Osteocyte (in vitro differentiated cells): ENCODE measurements around the gene PACS1. TPM values are rescaled to one million over a fixed set of nuclear protein-coding genes. Genes with fewer than 3 reads are reported as not detected.
"Not testable (repeated sequence)": the region's sequence is repeated elsewhere in the genome, so short reads cannot be mapped to it uniquely, and the experiment has no call there.

Experiments used
- DNase-seq: peaks from one replicate; pipeline ENCODE4 v3.0.0; 2021; ENCODE audit warnings: mixed read lengths; ENCODE audit not compliant: unreplicated experiment; ENCODE audit errors: extremely low spot score
- H3K27ac Mint-ChIP-seq: one replicate; pipeline ENCODE4 v1.8.0; 2021; ENCODE audit warnings: mild to moderate bottlenecking, mixed read lengths; ENCODE audit not compliant: unreplicated experiment
- H3K27me3 Mint-ChIP-seq: one replicate; pipeline ENCODE4 v1.8.0; 2021; ENCODE audit warnings: mixed read lengths; ENCODE audit not compliant: unreplicated experiment
- H3K36me3 Mint-ChIP-seq: one replicate; pipeline ENCODE4 v1.8.0; 2021; ENCODE audit warnings: mixed read lengths; ENCODE audit not compliant: unreplicated experiment
- H3K4me1 Mint-ChIP-seq: one replicate; pipeline ENCODE4 v1.8.0; 2021; ENCODE audit warnings: mixed read lengths; ENCODE audit not compliant: unreplicated experiment
- H3K4me3 Mint-ChIP-seq: one replicate; pipeline ENCODE4 v1.8.0; 2021; ENCODE audit warnings: mild to moderate bottlenecking, moderate library complexity, mixed read lengths; ENCODE audit not compliant: unreplicated experiment
- H3K9me3 Mint-ChIP-seq: one replicate; pipeline ENCODE4 v1.8.0; 2021; ENCODE audit warnings: mixed read lengths; ENCODE audit not compliant: unreplicated experiment
- total RNA-seq: library from RNA; stranded (reverse); gene quantifications from 2 replicates; pipeline ENCODE4 v1.2.1, GENCODE V29; 2021
- TF ChIP-seq, protein P1 (sequence below): fragments of 200-600 bp; sonication (generic); IDR thresholded peaks from 2 replicates; pipeline ENCODE4 v1.5.0; 2021; ENCODE audit warnings: antibody characterized with exemption, mild to moderate bottlenecking, moderate library complexity

The PACS1 gene
- total RNA-seq, 1 donor from 2014 or later, result 83.8 TPM

DNA sequence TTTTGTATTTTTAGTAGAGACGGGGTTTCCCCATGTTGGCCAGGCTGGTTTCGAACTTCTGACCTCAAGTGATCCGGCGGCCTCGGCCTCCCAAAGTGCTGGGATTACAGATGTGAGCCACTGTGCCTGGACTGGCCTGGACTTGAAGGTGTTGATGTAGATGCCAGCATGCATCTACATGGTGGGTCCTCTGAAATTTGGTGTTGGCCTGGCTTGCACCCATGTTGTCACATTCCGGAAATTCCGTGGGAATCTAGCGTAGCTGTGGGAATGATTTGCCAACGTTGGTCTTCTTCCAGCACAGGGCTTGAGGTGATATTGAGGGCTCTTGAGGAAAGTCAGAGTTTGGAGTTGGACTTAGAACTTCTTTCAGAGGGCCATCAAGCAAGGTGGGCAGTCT lies 6.5 kb downstream of the PACS1 start:
- TF ChIP-seq, protein P1, sequence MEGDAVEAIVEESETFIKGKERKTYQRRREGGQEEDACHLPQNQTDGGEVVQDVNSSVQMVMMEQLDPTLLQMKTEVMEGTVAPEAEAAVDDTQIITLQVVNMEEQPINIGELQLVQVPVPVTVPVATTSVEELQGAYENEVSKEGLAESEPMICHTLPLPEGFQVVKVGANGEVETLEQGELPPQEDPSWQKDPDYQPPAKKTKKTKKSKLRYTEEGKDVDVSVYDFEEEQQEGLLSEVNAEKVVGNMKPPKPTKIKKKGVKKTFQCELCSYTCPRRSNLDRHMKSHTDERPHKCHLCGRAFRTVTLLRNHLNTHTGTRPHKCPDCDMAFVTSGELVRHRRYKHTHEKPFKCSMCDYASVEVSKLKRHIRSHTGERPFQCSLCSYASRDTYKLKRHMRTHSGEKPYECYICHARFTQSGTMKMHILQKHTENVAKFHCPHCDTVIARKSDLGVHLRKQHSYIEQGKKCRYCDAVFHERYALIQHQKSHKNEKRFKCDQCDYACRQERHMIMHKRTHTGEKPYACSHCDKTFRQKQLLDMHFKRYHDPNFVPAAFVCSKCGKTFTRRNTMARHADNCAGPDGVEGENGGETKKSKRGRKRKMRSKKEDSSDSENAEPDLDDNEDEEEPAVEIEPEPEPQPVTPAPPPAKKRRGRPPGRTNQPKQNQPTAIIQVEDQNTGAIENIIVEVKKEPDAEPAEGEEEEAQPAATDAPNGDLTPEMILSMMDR, result no peak
- H3K4me3 Mint-ChIP-seq, result no peak overlapping the region
- peaks cover 48% of the 10 kb centered on the region for H3K4me1 Mint-ChIP-seq
- H3K27ac Mint-ChIP-seq, result no peak overlapping the region
- DNase-seq, result no peak
- H3K9me3 Mint-ChIP-seq, result no peaks in the 10 kb centered on the region
- H3K27me3 Mint-ChIP-seq, result no peaks in the 10 kb centered on the region
- H3K36me3 Mint-ChIP-seq, result peaks cover 14% of the 10 kb centered on the region

DNA sequence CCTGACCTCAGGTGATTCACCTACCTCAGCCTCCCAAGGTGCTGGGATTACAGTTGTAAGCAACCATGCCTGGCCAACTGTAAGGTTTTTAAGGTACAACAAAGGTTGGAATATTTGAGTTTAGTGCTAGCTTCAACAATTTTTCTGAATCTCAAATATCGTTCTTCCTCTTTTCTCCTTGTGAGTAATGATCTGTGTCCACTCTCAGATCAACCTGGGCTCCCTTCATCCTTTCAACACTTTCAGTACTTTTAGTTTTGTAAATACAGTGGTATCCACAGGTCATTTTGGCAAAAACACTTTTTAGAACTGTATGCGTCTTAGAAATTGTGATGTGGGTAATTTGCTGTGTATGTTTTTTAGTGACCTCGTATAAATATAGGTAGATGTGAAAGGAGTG lies 7.9 kb downstream of the PACS1 start:
- TF ChIP-seq, protein P1, result no peak
- Mint-ChIP-seq H3K27me3 (no peaks in the 10 kb centered on the region), H3K27ac (no peak overlapping the region), H3K4me3 (no peak overlapping the region), H3K36me3 (peaks cover 14% of the 10 kb centered on the region), H3K4me1 (peaks cover 46% of the 10 kb centered on the region), H3K9me3 (no peaks in the 10 kb centered on the region)
- DNase-seq, result no peak

GRCh38 chr11:66078949-66079348 lies 8.9 kb downstream of the PACS1 start:
- DNase-seq, result peak; percentile 34
- not testable (repeated sequence) for H3K27ac Mint-ChIP-seq, H3K4me3 Mint-ChIP-seq, H3K9me3 Mint-ChIP-seq, H3K27me3 Mint-ChIP-seq
- Mint-ChIP-seq H3K4me1 (peaks cover 53% of the 10 kb centered on the region), H3K36me3 (peaks cover 14% of the 10 kb centered on the region)

GRCh38 chr11:66080055-66080817 lies 10.2 kb downstream of the PACS1 start:
- no peaks in the 10 kb centered on the region for H3K27me3 Mint-ChIP-seq
- H3K4me1 Mint-ChIP-seq, result peaks cover 57% of the 10 kb centered on the region
- peaks cover 8% of the 10 kb centered on the region for H3K36me3 Mint-ChIP-seq
- H3K27ac Mint-ChIP-seq, result peak overlapping the region; percentile 93
- no peak overlapping the region for H3K4me3 Mint-ChIP-seq
- DNase-seq, result peak; percentile 62
- TF ChIP-seq, protein P1, result no peak
- no peaks in the 10 kb centered on the region for H3K9me3 Mint-ChIP-seq

GRCh38 chr11:66081505-66081904 lies 11.4 kb downstream of the PACS1 start:
- no peaks in the 10 kb centered on the region for H3K27me3 Mint-ChIP-seq
- no peaks in the 10 kb centered on the region for H3K9me3 Mint-ChIP-seq
- H3K27ac Mint-ChIP-seq, result peak overlapping the region; percentile 93
- peaks cover 60% of the 10 kb centered on the region for H3K4me1 Mint-ChIP-seq
- H3K36me3 Mint-ChIP-seq, result peaks cover 3% of the 10 kb centered on the region
- DNase-seq, result peak; percentile 51
- TF ChIP-seq, protein P1, result no peak
- H3K4me3 Mint-ChIP-seq, result no peak overlapping the region
